HEK293 (cell line): ENCODE results near the gene KLHL29.
"Not testable (repeated sequence)": the region's sequence is repeated elsewhere in the genome, so short reads cannot be mapped to it uniquely, and the experiment has no call there.

Source experiments
- CTCF ChIA-PET: fragments of 350-600 bp; formaldehyde crosslinking; extraction: SDS; loops from one replicate; lab custom pipeline; 2021; ENCODE audit warnings: antibody characterized with exemption; lab: Yijun Ruan, JAX
- POLR2A ChIA-PET: fragments of 300-600 bp; formaldehyde crosslinking; extraction: SDS; loops from one replicate; lab custom pipeline; 2020; ENCODE audit warnings: antibody characterized with exemption, inconsistent platforms; lab: Yijun Ruan, JAX
- H3K27ac ChIP-seq: fragments of 200-500 bp; sonication (Bioruptor generic); 2 replicates; pipeline ENCODE4 v1.5.1; 2014; ENCODE audit warnings: low read depth, low read length, control low read depth, inconsistent platforms; ENCODE audit errors: extremely low read depth
- H3K36me3 ChIP-seq, 2 experiments: fragments of 200-500 bp in 1 of 2; sonication (Bioruptor generic) in 1 of 2; 1 replicate in 1 of 2; 2 replicates in 1 of 2; pipeline ENCODE4 v1.5.1; 2014 to 2017; ENCODE audit warnings: inconsistent platforms in 2 of 2, low read length in 2 of 2; ENCODE audit not compliant: control insufficient read depth in 2 of 2, insufficient read depth in 1 of 2
- H3K4me1 ChIP-seq: fragments of 200-500 bp; sonication (Bioruptor generic); 2 replicates; pipeline ENCODE4 v1.5.1; 2014; ENCODE audit warnings: mild to moderate bottlenecking, low read length, inconsistent platforms; ENCODE audit not compliant: control insufficient read depth, insufficient read depth
- H3K4me3 ChIP-seq: 2 replicates; pipeline ENCODE4 v1.5.1; 2011; ENCODE audit warnings: low read depth, mild to moderate bottlenecking, control low read depth, low read length, moderate library complexity
- H3K9me3 ChIP-seq: fragments of 200-500 bp; sonication (Bioruptor generic); 2 replicates; pipeline ENCODE4 v1.5.1; 2014; ENCODE audit warnings: low read depth, low read length, inconsistent platforms; ENCODE audit not compliant: control insufficient read depth, insufficient read depth
- ATF2 ChIP-seq: fragments of 450-650 bp; formaldehyde crosslinking; IDR thresholded peaks from 2 replicates; pipeline ENCODE4 v1.5.1; 2016; ENCODE audit warnings: missing biosample characterization, missing genetic modification characterization, low read depth
- FEZF1 ChIP-seq: fragments of 450-650 bp; formaldehyde crosslinking; IDR thresholded peaks from 2 replicates; pipeline ENCODE4 v1.5.1; 2016; ENCODE audit warnings: missing biosample characterization, missing genetic modification characterization
- IKZF3 ChIP-seq: fragments of 450-650 bp; IDR thresholded peaks from 2 replicates; pipeline ENCODE4 v1.5.0; 2018; ENCODE audit warnings: missing biosample characterization, mild to moderate bottlenecking, missing genetic modification characterization, moderate library complexity
- OSR2 ChIP-seq: fragments of 450-650 bp; formaldehyde crosslinking; IDR thresholded peaks from 2 replicates; pipeline ENCODE4 v1.5.1; 2016; ENCODE audit warnings: missing biosample characterization, missing genetic modification characterization
- PRDM1 ChIP-seq: fragments of 450-650 bp; formaldehyde crosslinking; IDR thresholded peaks from 2 replicates; pipeline ENCODE4; 2016; ENCODE audit warnings: missing biosample characterization, missing genetic modification characterization
- PRDM10 ChIP-seq: fragments of 450-650 bp; formaldehyde crosslinking; IDR thresholded peaks from 2 replicates; pipeline ENCODE4 v1.5.1; 2016; ENCODE audit warnings: missing biosample characterization, missing genetic modification characterization
- PRDM2 ChIP-seq: fragments of 450-650 bp; formaldehyde crosslinking; IDR thresholded peaks from 2 replicates; pipeline ENCODE4 v1.5.1; 2016; ENCODE audit warnings: missing biosample characterization, missing genetic modification characterization, borderline replicate concordance
- SCRT2 ChIP-seq: fragments of 450-650 bp; formaldehyde crosslinking; IDR thresholded peaks from 2 replicates; pipeline ENCODE4 v1.5.1; 2016; ENCODE audit warnings: missing biosample characterization, missing genetic modification characterization
- WT1 ChIP-seq: fragments of 450-650 bp; formaldehyde crosslinking; IDR thresholded peaks from 2 replicates; pipeline ENCODE4 v1.5.1; 2016; ENCODE audit warnings: missing biosample characterization, missing genetic modification characterization
- ZBTB10 ChIP-seq: fragments of 450-650 bp; formaldehyde crosslinking; IDR thresholded peaks from 2 replicates; pipeline ENCODE4 v1.5.1; 2016; ENCODE audit warnings: missing biosample characterization, missing genetic modification characterization
- ZBTB17 ChIP-seq: fragments of 450-650 bp; formaldehyde crosslinking; IDR thresholded peaks from 2 replicates; pipeline ENCODE4 v1.5.1; 2016; ENCODE audit warnings: missing biosample characterization, missing genetic modification characterization
- ZEB2 ChIP-seq: fragments of 450-650 bp; formaldehyde crosslinking; IDR thresholded peaks from 2 replicates; pipeline ENCODE4 v1.5.1; 2016; ENCODE audit warnings: missing biosample characterization, missing genetic modification characterization
- ZNF394 ChIP-seq: fragments of 450-650 bp; formaldehyde crosslinking; IDR thresholded peaks from 2 replicates; pipeline ENCODE4 v1.5.1; 2016; ENCODE audit warnings: missing biosample characterization, missing genetic modification characterization, mild to moderate bottlenecking, moderate library complexity, borderline replicate concordance
- ZNF639 ChIP-seq: fragments of 450-650 bp; formaldehyde crosslinking; IDR thresholded peaks from 2 replicates; pipeline ENCODE4 v1.5.1; 2016; ENCODE audit warnings: missing biosample characterization, missing genetic modification characterization
- ZNF843 ChIP-seq: fragments of 450-650 bp; formaldehyde crosslinking; IDR thresholded peaks from 2 replicates; pipeline ENCODE4 v1.5.1; 2016; ENCODE audit warnings: missing biosample characterization, missing genetic modification characterization

The KLHL29 gene

GRCh38 chr2:23388756-23389514 is 4.0 kb downstream of the KLHL29 start (continued):
- TF ChIP-seq PRDM2: no peak
- TF ChIP-seq ATF2: peak; percentile 38; the same call in 1 of the 2 replicates
- peak; percentile 62 for TF ChIP-seq PRDM1

- H3K27ac ChIP-seq: no peak overlapping the region
- TF ChIP-seq ZBTB10 (tag by site-specific recombination) (no peak), ZEB2 (no peak), ZNF639 (tag by site-specific recombination) (no peak)
- TF ChIP-seq, all 188 proteins: peak for 0
- no peaks in the 10 kb centered on the region for H3K9me3 ChIP-seq
- H3K4me1 ChIP-seq: peaks cover 19% of the 10 kb centered on the region
- ChIA-PET POLR2A (no interaction called here), CTCF (no interaction called here)
- no peak overlapping the region for H3K4me3 ChIP-seq
- H3K36me3 ChIP-seq: no peaks in the 10 kb centered on the region
These were observed 5.2 kb downstream of the KLHL29 start for GRCh38 chr2:23390152-23390551.

GRCh38 chr2:23391237-23391736 is 6.3 kb downstream of the KLHL29 start:
- H3K36me3 ChIP-seq, H3K27ac ChIP-seq, CTCF ChIA-PET, H3K9me3 ChIP-seq, H3K4me3 ChIP-seq, POLR2A ChIA-PET: not testable (repeated sequence)
- peaks cover 19% of the 10 kb centered on the region for H3K4me1 ChIP-seq
- TF ChIP-seq ZNF843 (tag by site-specific recombination) (0 out of 2 replicates have a peak, but pooled peaks have one; percentile 18), IKZF3 (tag by site-specific recombination) (0 out of 2 replicates have a peak, but pooled peaks have one; percentile 19), OSR2 (peak; percentile 97), ZNF394 (peak; percentile 32; the same call in 1 of the 2 replicates), ZBTB17 (tag by site-specific recombination) (0 out of 2 replicates have a peak, but pooled peaks have one; percentile 35), SCRT2 (tag by site-specific recombination) (peak; percentile 52; the same call in 1 of the 2 replicates), PRDM10 (tag by site-specific recombination) (peak; percentile 97), WT1 (tag by site-specific recombination) (0 out of 2 replicates have a peak, but pooled peaks have one; percentile 28), FEZF1 (tag by site-specific recombination) (peak; percentile 41; the same call in 1 of the 2 replicates)
